Spleen (tissue), 11 donors: ENCODE results near the gene GLOD5. TPM values are rescaled to one million over a fixed set of nuclear protein-coding genes. Genes with fewer than 3 reads are reported as not detected.

Experiments used
- DNase-seq: peaks from one replicate; pipeline ENCODE4 v3.0.0-alpha.2; 2020
- H3K27ac ChIP-seq, 8 donors: fragments of 200-600 bp; sonication (generic) in 7 of 8; 1 replicate in 4 of 8; 2 replicates in 4 of 8; pipeline versions ENCODE4 v1.5.0 to v1.8.0; 2016 to 2021; ENCODE audit warnings: inconsistent platforms in 4 of 8, mild to moderate bottlenecking in 4 of 8, moderate library complexity in 1 of 8
- H3K27me3 ChIP-seq, 7 donors: fragments of 200-600 bp; sonication (generic) in 6 of 7; replicated peaks in 1 of 7; 1 replicate in 4 of 7; 2 replicates in 3 of 7; pipeline versions ENCODE4 v1.5.0 to v1.8.0; 2016 to 2021; ENCODE audit warnings: inconsistent platforms in 3 of 7, mild to moderate bottlenecking in 1 of 7
- H3K36me3 ChIP-seq, 6 donors: fragments of 200-600 bp; sonication (generic) in 5 of 6; 1 replicate in 4 of 6; 2 replicates in 2 of 6; pipeline versions ENCODE4 v1.5.0 to v1.8.0; 2016 to 2021; ENCODE audit warnings: inconsistent platforms in 2 of 6
- H3K4me1 ChIP-seq, 6 donors: fragments of 200-600 bp; sonication (generic) in 5 of 6; 1 replicate in 3 of 6; 2 replicates in 3 of 6; pipeline versions ENCODE4 v1.5.0 to v1.8.0; 2016 to 2021; ENCODE audit warnings: inconsistent platforms in 3 of 6
- H3K4me3 ChIP-seq, 8 donors: fragments of 200-600 bp; sonication (generic) in 7 of 8; 1 replicate in 4 of 8; 2 replicates in 4 of 8; pipeline versions ENCODE4 v1.5.0 to v1.8.0; 2016 to 2021; ENCODE audit warnings: inconsistent platforms in 4 of 8, mild to moderate bottlenecking in 4 of 8, moderate library complexity in 2 of 8
- H3K9me3 ChIP-seq, 8 donors: fragments of 200-600 bp; sonication (generic) in 7 of 8; 1 replicate in 4 of 8; 2 replicates in 4 of 8; pipeline versions ENCODE4 v1.5.0 to v1.8.0; 2016 to 2021; ENCODE audit warnings: inconsistent platforms in 4 of 8
- POLR2A ChIP-seq, 3 donors: fragments of 450-650 bp; IDR thresholded peaks; one replicate each; pipeline ENCODE4 v1.5.1; 2017; ENCODE audit warnings: antibody characterized with exemption in 3 of 3, mild to moderate bottlenecking in 1 of 3
- POLR2AphosphoS5 ChIP-seq, 3 donors: sonication (generic); formaldehyde crosslinking; IDR thresholded peaks; one replicate each; pipeline ENCODE4 v1.5.1; 2017; ENCODE audit warnings: antibody characterized with exemption in 3 of 3
- WGBS, 5 donors: extraction: QIAGEN DNeasy Blood & Tissue Kit in 3 of 5; methylation state at CpG; one replicate each; pipeline versions ENCODE4 v1.1.5 to v1.1.7; 2013 to 2018; 5-methylcytosine and 5-hydroxymethylcytosine counted together
- intact Hi-C: fragments of 100-400 bp; cut with DNase I; formaldehyde crosslinking; loops from one replicate; pipeline ENCODE4 v1.15.0; 2023; ENCODE audit warnings: low total_unique reads
- polyA plus RNA-seq, 3 donors: library from polyadenylated mRNA; stranded (reverse); fragments of 200-250 nt; gene quantifications; one replicate each; pipeline ENCODE4 v1.2.1, GENCODE V29; 2013
- total RNA-seq, 7 donors: library from RNA; depleted of rRNA in 3 of 7; stranded (reverse); fragments of >200 nt in 3 of 7; fragmentation: NEBNext Ultra II Directional in 4 of 7; extraction: Animal tissue kit (Norgen Biotek cat#: 25700) in 4 of 7; gene quantifications; one replicate each; pipeline versions ENCODE4 v1.1.0 to v1.2.1, GENCODE V29; 2016 to 2021
- TF ChIP-seq, protein P1 (sequence below), 11 experiments: fragments of 200-600 bp in 7 of 11; fragments of 450-650 bp in 4 of 11; sonication (generic) in 4 of 11; IDR thresholded peaks in 8 of 11; conservative IDR thresholded peaks in 3 of 11; 1 replicate in 7 of 11; 2 replicates in 4 of 11; pipeline versions ENCODE4 v1.4.0 to v1.8.0; 2016 to 2021; ENCODE audit warnings: antibody characterized with exemption in 11 of 11, inconsistent platforms in 4 of 11, mild to moderate bottlenecking in 1 of 11
- donor health status: healthy with polysubstance abuse.
- donor health status: DM: no; HTN: no; CAD: no; lungs with moderate emphysema.
- donor health status: DM: no; HTN: no; CAD: no.
- donor health status: Bipolar disorder and iron deficiency.
- donor health status: healthy.
- donor health status: DM: no; HTN: no; CAD: no.
- donor health status: DM: yes; HTN: yes; CAD: no.

The GLOD5 gene
- total and polyA plus RNA-seq, 10 donors = not detected

DNA sequence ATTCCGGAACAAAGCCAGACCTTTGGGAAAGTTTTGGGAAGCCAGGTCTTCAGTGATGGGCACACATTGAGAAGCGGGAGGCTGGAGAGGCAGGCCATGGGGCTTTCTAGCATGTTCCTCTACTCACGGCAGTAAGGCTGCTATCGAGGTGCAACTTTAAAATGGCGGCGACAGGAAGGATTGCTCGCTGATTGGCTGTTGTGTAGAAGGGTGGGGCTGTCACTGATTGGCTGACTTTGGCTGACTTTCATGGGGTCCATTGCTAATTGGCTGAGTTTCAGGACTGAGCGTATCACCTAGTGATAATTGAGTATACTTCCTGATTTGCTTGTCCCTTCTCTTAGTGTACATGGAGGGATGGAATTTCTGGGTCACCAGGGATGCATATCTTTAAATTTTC is 19.7 kb upstream of the GLOD5 start:
- intact Hi-C loops = no loop called here
- DNase-seq = no peak
- Histone ChIP-seq H3K9me3 (no peaks in the 10 kb centered on the region), H3K27me3 (no peaks in the 10 kb centered on the region), H3K4me1 (peaks cover 0 to 7% (median 2%) of the 10 kb centered on the region in 6 donors), H3K4me3 (no peak overlapping the region), H3K27ac (no peak overlapping the region), H3K36me3 (no peaks in the 10 kb centered on the region)
- 93 to 95% (median 94%) methylated on average over 8 of the region's 8 CpGs for WGBS, 5 donors
- TF ChIP-seq POLR2AphosphoS5 (IDR thresholded peaks at IDR 0.05) (no peak), POLR2A (IDR thresholded peaks at IDR 0.05) (no peak)
- TF ChIP-seq, protein P1, sequence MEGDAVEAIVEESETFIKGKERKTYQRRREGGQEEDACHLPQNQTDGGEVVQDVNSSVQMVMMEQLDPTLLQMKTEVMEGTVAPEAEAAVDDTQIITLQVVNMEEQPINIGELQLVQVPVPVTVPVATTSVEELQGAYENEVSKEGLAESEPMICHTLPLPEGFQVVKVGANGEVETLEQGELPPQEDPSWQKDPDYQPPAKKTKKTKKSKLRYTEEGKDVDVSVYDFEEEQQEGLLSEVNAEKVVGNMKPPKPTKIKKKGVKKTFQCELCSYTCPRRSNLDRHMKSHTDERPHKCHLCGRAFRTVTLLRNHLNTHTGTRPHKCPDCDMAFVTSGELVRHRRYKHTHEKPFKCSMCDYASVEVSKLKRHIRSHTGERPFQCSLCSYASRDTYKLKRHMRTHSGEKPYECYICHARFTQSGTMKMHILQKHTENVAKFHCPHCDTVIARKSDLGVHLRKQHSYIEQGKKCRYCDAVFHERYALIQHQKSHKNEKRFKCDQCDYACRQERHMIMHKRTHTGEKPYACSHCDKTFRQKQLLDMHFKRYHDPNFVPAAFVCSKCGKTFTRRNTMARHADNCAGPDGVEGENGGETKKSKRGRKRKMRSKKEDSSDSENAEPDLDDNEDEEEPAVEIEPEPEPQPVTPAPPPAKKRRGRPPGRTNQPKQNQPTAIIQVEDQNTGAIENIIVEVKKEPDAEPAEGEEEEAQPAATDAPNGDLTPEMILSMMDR (IDR thresholded peaks at IDR 0.05 in 8 of 11, conservative IDR thresholded peaks at IDR 0.05 in 3 of 11) = no peak

DNA sequence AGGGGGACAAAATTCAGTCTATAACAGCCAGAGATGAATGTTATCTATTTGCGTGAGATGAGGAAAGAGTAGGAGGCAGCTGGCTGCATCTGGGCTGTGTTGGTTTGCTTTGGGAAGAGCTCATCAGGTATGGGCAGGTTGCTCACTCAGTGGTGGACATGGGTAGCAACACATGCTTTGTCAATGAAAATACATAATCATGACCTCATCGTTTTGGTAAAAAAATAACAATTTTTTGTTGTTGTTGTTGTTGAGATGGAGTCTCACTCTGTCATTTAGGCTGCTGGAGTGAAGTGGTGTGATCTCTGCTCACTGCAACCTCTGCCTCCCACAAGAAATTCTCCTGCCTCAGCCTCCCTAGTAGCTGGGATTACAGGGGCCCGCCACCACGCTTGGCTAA is 16.3 kb upstream of the GLOD5 start:
- Histone ChIP-seq H3K9me3 (no peaks in the 10 kb centered on the region), H3K36me3 (no peaks in the 10 kb centered on the region), H3K4me1 (no peaks in the 10 kb centered on the region), H3K27me3 (no peaks in the 10 kb centered on the region), H3K4me3 (no peak overlapping the region), H3K27ac (no peak overlapping the region)
- DNase-seq = no peak
- intact Hi-C loops = no loop called here
- WGBS, 5 donors = 84 to 98% (median 96%) methylated on average over 2 to 4 of the region's 4 CpGs
- TF ChIP-seq, protein P1 (IDR thresholded peaks at IDR 0.05 in 8 of 11, conservative IDR thresholded peaks at IDR 0.05 in 3 of 11) = no peak
- TF ChIP-seq POLR2A (IDR thresholded peaks at IDR 0.05) = no peak
- no peak for TF ChIP-seq POLR2AphosphoS5 (IDR thresholded peaks at IDR 0.05)

DNA sequence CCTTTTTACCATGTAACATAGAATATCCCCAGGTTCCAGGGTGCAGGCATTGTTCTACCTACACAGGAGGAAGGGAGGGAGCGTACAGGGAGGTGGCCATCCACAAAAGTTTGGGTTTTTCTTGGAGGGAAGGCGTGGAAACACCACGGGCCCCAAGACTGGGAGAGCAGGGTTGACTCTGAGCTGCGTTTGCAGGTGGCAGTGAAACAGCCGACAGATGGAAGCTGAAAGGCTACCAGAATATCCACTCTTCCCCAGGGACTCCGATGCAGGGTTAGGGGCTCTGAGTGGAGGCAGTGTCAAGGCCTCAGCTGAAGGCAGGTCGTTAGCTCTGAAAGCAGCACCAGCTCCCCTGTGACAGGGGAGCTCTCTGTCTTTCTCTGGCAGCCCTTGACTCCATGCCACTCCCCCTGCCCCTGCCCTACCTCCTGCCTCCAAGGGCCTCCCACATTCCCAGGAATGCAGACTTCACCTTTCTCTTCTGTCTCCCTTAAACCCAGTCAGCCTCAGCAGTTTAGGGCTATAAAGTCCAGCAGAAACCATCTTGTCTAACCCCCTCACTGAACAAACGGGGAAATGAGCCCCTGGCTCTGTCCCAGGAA is 14.0 kb upstream of the GLOD5 start:
- WGBS, 5 donors = 66 to 84% (median 69%) methylated on average over 1 to 8 of the region's 8 CpGs
- Histone ChIP-seq H3K27me3 (no peaks in the 10 kb centered on the region), H3K27ac (no peak overlapping the region), H3K36me3 (no peaks in the 10 kb centered on the region), H3K9me3 (no peaks in the 10 kb centered on the region), H3K4me1 (no peaks in the 10 kb centered on the region), H3K4me3 (no peak overlapping the region)
- intact Hi-C loops = no loop called here
- TF ChIP-seq POLR2A (IDR thresholded peaks at IDR 0.05) (no peak), POLR2AphosphoS5 (IDR thresholded peaks at IDR 0.05) (no peak)
- TF ChIP-seq, protein P1 (IDR thresholded peaks at IDR 0.05 in 8 of 11, conservative IDR thresholded peaks at IDR 0.05 in 3 of 11) = no peak
- no peak for DNase-seq

DNA sequence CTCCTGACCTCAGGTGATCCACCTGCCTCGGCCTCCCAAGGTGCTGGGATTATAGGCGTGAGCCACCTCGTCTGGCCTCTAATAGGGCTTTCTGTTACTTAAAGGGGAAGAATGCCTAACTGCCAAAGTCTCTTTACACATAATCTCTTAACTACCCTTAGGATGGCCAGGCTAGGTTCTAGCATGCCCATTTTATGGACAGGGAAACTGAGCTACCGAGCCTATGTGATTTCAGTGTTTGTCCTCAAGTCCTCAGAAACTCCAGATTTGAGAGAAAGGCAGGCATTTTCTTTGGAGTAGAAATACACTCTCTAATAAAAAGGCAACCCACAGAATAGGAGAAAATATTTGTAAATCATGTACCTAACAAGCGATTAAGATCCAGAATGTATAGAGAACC is 12.4 kb upstream of the GLOD5 start:
- Histone ChIP-seq H3K36me3 (no peaks in the 10 kb centered on the region), H3K9me3 (no peaks in the 10 kb centered on the region), H3K4me1 (no peaks in the 10 kb centered on the region), H3K27ac (no peak overlapping the region), H3K27me3 (peaks cover 0 to 1% (median 0%) of the 10 kb centered on the region in 7 donors), H3K4me3 (no peak overlapping the region)
- WGBS, 5 donors = 85 to 95% (median 89%) methylated on average over 3 to 5 of the region's 5 CpGs
- intact Hi-C loops = no loop called here
- DNase-seq = no peak
- TF ChIP-seq POLR2A (IDR thresholded peaks at IDR 0.05) (no peak), POLR2AphosphoS5 (IDR thresholded peaks at IDR 0.05) (no peak)
- TF ChIP-seq, protein P1 (IDR thresholded peaks at IDR 0.05 in 8 of 11, conservative IDR thresholded peaks at IDR 0.05 in 3 of 11) = no peak
